Hematopoietic multipotent progenitor cell treated with erythropoietin and hydrocortisone succinate and interleukin-3 and kit ligand, for 17 days (in vitro differentiated cells): Measurements from ENCODE around the gene C7orf33.

Source experiments
- DNase-seq: peaks from one replicate; pipeline ENCODE4 v3.0.0-alpha.2; 2015; ENCODE audit warnings: low spot score

The C7orf33 gene

DNA sequence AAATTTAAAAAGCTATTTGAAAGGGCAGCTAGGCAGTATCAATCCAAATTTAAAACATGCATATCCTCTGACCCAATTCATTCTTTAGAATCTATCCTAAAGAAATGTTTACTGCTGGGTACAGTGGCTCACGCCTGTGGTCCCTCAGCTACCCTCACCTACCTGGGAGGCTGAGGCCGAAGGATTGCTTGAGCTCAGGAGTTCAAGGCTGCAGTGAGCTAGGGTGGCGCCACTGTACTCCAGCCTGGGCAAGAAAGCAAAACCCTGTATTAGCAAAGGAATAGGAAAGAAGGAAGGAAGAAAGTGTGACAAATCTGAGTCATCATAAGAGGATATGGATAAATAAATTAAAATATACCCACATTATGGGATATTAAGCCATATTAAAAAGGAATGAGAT, 36.3 kb downstream of the C7orf33 start:
- DNase-seq: no peak

DNA sequence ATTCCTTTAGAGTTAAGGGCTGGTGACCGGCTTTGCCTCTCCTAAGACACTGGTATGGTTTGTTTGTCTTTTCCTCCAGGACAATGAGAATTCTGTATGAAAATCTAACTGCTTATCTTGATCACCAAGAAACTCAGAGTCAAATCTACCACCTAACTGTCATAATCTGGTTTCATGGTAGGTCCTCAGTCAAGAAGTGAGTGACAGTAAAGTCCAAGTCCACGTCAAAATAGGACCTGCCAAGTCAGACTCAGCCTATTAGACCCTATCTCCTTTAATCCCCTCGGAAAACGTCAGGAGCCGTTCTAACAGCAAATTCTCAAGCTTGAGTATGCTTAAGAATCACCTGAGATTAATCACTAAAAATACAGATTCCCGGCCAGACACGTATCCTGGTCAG, 37.4 kb downstream of the C7orf33 start:
- DNase-seq: no peak

DNA sequence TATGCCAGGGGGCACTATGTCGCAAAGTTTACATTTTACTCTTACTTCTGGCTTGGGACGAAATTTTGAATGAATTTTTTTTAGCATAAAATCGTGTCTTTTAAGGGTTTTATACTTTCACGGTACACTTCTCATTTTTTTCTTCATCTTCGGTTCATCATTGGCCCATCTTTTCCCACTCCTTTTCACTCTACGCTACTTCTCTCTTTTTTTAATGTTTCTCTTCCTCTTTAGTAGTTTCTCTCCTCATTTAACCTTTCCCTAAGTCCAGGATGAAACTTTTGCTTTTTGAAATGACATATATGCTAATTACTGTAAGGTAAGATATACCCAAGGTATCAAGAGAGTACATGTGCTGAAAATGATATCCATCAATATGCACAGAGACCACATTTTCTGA, 39.5 kb downstream of the C7orf33 start:
- DNase-seq: no peak

DNA sequence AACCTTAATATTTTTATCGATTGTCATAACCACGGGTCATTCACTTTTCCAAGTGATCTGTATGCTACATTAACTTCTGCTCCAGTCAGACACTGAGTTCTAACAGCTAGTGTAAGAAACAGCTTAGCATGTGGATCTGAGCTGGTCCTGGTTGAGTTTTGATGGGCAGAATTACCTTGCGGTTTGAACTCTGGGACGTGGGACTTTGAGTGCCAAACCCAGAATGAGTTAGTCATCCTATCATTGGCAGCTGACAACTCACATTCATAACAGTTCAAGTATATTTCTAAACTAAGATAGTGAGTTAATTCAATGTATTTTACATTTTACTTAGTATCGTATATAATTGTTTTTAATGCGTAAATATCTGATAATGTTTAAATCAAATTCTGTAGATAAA, 43.2 kb downstream of the C7orf33 start:
- DNase-seq: no peak

DNA sequence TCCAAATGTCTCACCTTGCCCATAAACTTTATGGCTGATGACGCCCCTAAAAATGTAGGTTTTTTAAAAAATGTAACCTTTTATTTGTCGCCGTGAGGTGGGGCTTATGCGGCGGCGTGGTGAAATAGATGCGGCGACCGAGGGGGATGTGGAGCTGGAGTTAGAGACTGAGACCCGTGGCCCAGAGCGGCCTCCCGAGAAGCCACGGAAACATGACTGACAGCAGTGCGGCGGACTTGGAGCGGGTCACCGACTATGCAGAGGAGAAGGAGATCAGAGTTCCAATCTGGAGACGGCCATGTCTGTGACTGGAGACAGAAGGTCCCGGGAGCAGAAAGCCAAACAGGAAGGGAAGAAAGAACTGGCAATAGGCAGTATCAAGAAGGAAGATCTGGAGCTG, 46.5 kb downstream of the C7orf33 start:
- DNase-seq: no peak

DNA sequence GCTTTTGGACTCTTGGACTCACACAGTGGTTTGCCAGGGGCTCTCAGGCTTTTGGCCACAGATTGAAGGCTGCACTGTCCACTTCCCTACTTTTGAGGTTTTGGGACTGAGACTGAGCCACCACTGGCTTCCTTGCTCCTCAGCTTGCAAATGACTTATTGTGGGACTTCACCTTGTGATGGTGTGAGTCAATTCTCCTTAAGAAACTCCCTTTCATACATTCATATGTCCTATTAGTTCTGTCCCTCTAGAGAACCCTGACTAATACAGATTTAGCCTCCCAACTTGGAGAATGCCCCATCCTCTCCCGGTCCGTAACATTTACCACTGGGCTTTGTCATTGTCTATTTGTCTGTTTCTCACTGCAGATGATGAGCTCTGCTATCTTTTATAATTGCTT, 55.3 kb downstream of the C7orf33 start:
- DNase-seq: no peak

DNA sequence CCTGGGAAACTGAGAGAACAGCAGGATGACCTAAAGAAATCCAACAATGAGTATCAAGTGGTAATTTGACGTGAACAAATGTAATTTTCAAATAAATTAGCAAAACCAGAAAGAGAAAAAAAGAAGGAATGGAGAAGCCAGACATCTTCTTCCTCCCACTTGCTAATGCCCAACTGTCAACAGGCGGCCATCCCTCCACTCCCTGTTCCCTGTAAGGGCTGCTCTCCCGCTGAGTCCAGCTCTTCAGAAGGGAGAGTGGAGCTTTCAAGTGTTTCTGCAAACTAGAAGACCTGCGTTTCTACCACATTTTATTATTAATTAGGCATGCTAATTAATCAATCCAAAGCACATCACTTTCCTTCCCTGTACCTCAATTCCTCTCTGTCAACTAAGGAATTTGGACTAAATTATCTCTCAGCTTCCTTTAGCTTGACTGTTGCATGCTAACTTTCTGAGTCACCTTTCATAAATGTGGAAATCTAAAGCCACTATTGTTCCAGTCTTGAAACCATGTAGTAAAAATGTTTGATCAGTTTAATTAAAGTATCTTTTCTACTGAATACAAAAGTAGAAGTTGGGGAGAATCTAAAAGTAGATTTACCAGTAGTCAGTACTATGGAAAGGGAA, 59.8 kb downstream of the C7orf33 start:
- no peak for DNase-seq

DNA sequence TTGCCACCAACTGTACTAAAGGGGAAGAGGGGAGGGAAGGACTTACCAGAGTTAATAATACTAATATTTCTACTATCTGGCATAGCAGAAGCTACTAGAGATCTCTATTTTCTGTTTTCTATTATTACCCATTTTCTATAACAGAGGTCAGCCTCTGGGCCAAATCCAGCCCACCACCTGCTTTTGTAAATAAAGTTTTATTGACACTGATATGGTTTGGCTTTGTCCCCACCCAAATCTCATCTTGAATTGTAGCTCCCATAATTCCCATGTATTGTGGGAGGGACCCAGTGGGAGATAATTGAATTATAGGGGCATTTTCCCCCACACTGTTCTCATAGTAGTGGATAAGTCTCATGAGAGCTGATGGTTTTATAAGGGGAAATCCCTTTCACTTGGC, 62.2 kb downstream of the C7orf33 start:
- no peak for DNase-seq

DNA sequence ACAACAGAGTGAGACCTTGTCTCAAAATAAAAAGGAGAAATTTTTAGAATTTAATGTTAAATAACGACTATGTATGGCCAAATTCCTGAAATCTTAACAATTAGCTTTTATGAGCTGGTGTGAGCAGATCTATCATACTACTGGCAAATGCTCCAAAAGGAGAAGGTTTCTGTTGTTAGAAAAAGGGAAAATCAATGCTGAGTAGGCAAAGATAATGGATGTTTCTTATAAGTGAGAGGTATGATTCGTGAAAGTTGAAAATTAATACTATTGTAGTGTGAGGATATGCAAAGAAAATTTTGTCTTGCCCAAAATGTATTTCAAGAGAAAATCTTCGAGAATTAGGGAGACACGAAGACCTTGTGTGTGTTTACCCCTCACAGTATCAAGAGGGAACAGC, 67.4 kb downstream of the C7orf33 start:
- no peak for DNase-seq

DNA sequence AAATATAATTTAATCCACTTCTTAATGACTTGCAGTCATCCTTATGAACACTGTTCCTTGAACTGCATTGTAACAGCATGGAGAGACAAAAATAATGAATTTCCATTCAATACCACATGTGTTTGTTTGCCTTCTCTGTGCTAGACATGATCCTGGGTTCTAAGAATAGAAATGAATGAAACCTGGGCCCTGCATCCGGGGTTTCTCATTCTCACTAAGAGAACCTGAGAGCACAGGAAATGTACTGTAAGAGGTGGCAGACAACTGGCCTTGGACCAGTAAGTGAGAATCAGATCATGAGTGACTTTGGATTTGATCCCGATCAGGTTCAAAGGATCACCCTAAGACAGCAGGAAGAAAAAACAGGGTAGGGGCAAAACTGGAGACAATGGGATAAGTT, 70.9 kb downstream of the C7orf33 start:
- DNase-seq: no peak

DNA sequence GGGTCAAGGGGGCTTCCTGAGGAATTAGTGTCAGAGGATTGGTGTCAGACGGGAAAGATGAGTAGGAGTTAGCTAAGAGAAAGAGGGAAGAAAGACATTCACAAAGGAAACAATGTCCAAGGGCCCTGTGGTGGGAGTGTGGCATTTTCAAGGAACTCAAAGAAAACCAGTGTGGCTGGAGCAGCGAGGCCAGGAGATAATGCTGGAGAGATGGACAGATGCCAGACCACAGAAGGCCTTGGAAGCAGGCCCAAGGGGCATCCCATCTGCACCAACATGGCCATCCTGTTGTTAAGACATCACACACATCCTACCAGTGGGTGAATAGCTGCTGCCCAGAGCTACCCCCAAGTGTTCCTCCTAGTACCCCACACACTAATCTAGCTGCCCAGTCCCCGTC, 72.1 kb downstream of the C7orf33 start:
- DNase-seq: no peak

DNA sequence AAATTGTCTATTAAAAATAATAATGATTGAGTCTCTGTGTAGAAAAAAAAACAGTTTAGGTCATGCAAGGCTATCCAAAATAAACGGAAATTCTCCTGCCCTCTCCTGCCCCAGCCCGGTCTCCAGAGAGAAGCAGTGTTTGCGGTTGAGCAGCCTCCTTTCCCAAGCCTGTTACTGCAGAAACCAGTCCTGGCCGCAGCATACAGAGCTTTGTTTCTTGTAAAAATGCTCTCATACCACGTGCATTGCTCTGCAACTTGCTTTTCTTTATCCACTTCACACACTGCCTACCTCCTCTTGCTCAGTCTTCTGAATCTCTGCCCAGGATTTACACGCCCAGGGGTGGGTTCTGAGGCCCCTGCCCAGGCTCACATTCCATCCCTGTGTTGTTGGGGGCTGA, 73.8 kb downstream of the C7orf33 start:
- no peak for DNase-seq

DNA sequence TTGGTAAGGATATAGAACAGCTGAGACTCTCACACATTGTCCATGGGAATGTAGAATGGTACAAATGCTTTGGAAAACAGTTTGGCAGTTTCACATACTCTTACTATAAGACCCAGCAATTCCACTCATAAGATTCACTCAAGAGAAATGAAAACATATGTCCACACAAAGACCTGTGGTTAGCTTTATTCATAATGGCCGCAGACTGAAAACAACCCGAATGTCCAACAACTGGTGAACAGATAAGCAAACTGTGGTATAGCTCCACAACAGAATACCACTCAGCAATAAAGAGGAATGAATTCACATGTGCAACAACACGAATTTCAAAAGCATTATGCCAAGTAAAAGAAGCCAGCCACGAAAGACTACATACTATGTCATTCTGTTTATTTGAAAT, 74.7 kb downstream of the C7orf33 start:
- DNase-seq: no peak
